GM10248 (cell line): ENCODE measurements around the gene ATP2B2.

Source experiments
- CTCF ChIA-PET: fragments of 300-600 bp; sonication (Branson Sonifier 250); formaldehyde crosslinking; extraction: SDS; loops from one replicate; lab custom pipeline; 2021; ENCODE audit warnings: antibody characterized with exemption; lab: Yijun Ruan, JAX
- POLR2A ChIA-PET: fragments of 350-650 bp; sonication (Branson Sonifier 250); formaldehyde crosslinking; extraction: SDS; loops from one replicate; lab custom pipeline; 2020; ENCODE audit warnings: antibody characterized with exemption; lab: Yijun Ruan, JAX
- DNase-seq: peaks from one replicate; pipeline ENCODE4 v3.0.0; 2012; ENCODE audit errors: extremely low spot score
- TF ChIP-seq, protein P1 (sequence below): IDR thresholded peaks from 2 replicates; pipeline ENCODE4 v1.5.1; 2012; ENCODE audit warnings: mild to moderate bottlenecking, low read depth; ENCODE audit errors: extremely low read depth, missing control alignments, control extremely low read depth

ATP2B2 gene

DNA sequence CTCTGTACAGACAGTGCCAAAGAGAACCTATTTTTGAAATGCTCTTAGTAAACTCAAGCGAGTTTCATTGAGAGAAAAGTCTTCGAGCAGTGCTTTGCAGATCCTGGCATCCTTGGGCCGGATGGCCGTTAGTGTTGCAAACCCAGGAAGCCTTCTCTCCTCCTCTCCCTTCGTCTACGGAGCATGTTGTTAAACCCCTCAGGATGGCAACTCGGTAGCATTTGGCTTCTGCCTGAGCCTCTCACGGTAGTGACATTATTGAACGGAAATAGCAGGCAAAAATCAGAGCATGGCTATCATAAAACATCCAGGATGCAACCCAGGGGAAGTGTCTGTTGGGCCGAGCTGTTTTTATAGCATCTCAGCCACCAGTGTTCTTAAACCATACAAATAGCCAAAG is 177.8 kb downstream of the ATP2B2 start:
- DNase-seq = no peak
- TF ChIP-seq, protein P1, sequence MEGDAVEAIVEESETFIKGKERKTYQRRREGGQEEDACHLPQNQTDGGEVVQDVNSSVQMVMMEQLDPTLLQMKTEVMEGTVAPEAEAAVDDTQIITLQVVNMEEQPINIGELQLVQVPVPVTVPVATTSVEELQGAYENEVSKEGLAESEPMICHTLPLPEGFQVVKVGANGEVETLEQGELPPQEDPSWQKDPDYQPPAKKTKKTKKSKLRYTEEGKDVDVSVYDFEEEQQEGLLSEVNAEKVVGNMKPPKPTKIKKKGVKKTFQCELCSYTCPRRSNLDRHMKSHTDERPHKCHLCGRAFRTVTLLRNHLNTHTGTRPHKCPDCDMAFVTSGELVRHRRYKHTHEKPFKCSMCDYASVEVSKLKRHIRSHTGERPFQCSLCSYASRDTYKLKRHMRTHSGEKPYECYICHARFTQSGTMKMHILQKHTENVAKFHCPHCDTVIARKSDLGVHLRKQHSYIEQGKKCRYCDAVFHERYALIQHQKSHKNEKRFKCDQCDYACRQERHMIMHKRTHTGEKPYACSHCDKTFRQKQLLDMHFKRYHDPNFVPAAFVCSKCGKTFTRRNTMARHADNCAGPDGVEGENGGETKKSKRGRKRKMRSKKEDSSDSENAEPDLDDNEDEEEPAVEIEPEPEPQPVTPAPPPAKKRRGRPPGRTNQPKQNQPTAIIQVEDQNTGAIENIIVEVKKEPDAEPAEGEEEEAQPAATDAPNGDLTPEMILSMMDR = no peak
- ChIA-PET POLR2A (no interaction called here), CTCF (interaction anchor here (2.4 kb wide), 1 partner anchor 16 kb away, joined by 6 read pairs; no protein-coding TSS in a partner anchor)

DNA sequence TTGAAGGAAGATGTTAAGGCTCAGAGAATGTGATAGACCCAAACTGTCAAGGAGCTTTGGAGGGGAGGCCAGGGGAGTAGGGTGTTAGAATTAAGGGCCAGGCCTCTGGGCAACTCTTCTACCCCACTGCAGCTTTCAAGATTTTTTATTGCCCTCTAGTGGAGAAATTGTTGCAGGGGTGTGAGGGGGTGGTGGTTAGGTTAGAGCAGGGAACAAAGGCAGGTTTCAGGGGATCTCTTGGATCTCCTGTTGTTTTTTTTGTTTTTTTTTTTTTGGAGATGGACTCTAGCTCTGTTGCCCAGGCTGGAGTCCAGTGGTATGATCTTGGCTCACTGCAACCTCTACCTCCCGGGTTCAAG is 183.1 kb downstream of the ATP2B2 start:
- peak; percentile 62 for DNase-seq
- ChIA-PET CTCF (interaction anchor here (0.8 to 4.3 kb wide), 10 partner anchors 9 to 1374 kb away, joined by 3 to 42 read pairs (median 4); partner anchors contain the start of genes CRELD1 and GHRL), POLR2A (no interaction called here)
- TF ChIP-seq, protein P1 = peak; percentile 54

DNA sequence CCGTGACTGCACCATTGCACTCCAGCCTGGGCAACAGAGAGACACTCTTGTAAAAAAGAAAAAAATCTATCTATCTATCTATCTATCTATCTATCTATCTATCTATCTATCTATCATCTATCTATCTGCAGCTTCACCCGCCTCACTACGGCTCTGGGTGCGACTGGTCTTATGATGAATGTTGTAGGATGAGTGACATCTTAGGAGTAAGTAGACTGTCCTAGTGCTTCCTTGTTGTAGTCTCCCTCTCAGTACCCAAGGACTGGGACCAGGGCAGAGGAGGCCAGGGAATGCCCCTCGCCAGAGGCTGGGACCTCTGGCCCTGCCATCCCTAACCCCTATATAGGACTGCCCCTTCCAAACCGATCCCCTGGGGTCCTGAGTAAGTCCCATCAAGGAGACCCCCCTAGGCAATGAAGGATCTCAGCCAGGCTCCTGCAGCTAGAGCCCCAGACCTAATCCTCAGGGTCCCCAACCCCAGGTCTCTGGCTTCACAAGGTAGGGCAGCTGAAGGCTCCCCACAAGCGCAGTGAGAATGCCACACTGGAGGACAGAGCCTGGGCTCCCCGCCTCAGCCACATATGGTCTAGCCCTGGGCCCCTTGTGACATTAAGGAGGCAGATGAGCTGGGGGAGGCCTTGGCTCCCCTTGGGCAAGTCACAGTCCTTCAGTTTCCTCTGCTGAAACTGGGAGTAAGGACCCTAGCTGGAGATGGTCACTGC is 183.6 kb downstream of the ATP2B2 start:
- no peak for DNase-seq
- TF ChIP-seq, protein P1 = no peak
- ChIA-PET POLR2A (interaction anchor here (0.9 to 1.9 kb wide), 3 partner anchors 18 to 390 kb away, joined by 4 to 6 read pairs (median 4); partner anchors contain the start of gene CRELD1), CTCF (interaction anchor here (0.8 to 4.3 kb wide), 12 partner anchors 10 to 1374 kb away, joined by 3 to 42 read pairs (median 4); partner anchors contain the start of genes CRELD1, GHRL and RPUSD3)

GRCh38 chr3:10320320-10320677 is 185.1 kb downstream of the ATP2B2 start:
- TF ChIP-seq, protein P1 = no peak

GRCh38 chr3:10319804-10320203 is 185.6 kb downstream of the ATP2B2 start:
- ChIA-PET CTCF (interaction anchor here (1.2 to 4.3 kb wide), 3 partner anchors 33 to 388 kb away, joined by 3 to 42 read pairs (median 5); partner anchors contain the start of gene CRELD1), POLR2A (no interaction called here)
- no peak for DNase-seq
- TF ChIP-seq, protein P1 = no peak

More at GRCh38 chr3:10320320-10320677, 185.1 kb downstream of the ATP2B2 start:
- ChIA-PET CTCF (interaction anchor here (0.8 to 4.3 kb wide), 8 partner anchors 8 to 477 kb away, joined by 3 to 42 read pairs (median 4); partner anchors contain the start of genes CRELD1 and RPUSD3), POLR2A (interaction anchor here (1.9 kb wide), 1 partner anchor 16 kb away, joined by 6 read pairs; no protein-coding TSS in a partner anchor)
- DNase-seq = no peak

- CTCF ChIA-PET = interaction anchor here (4.3 kb wide), 1 partner anchor 387 kb away, joined by 42 read pairs; the partner anchor contains the start of gene CRELD1
- DNase-seq = no peak
- TF ChIP-seq, protein P1 = no peak
- POLR2A ChIA-PET = interaction anchor here (0.9 kb wide), 1 partner anchor 10 kb away, joined by 6 read pairs; no protein-coding TSS in a partner anchor
Measured at GRCh38 chr3:10319251-10319650, 186.1 kb downstream of the ATP2B2 start.
